Right atrium auricular region (tissue), 2 donors: ENCODE results near the gene ST6GALNAC4. TPM values are rescaled to one million over a fixed set of nuclear protein-coding genes. Genes with fewer than 3 reads are reported as not detected.

Experiments
- DNase-seq: peaks from one replicate; pipeline ENCODE4 v3.0.0-alpha.2; 2019; ENCODE audit warnings: low spot score
- H3K27ac ChIP-seq, 2 donors: fragments of 200-600 bp; sonication (generic); 1 replicate in 1 of 2; 2 replicates in 1 of 2; pipeline ENCODE4 v1.5.1; 2016 to 2019
- H3K27me3 ChIP-seq, 2 donors: fragments of 200-600 bp; sonication (generic); one replicate each; pipeline versions ENCODE4 v1.5.1 to v1.6.0; 2017 to 2019
- H3K36me3 ChIP-seq: fragments of 200-600 bp; sonication (generic); one replicate; pipeline ENCODE4 v1.5.1; 2016
- H3K4me1 ChIP-seq, 2 donors: fragments of 200-600 bp; sonication (generic); one replicate each; pipeline versions ENCODE4 v1.5.1 to v1.6.0; 2017 to 2019
- H3K4me3 ChIP-seq, 2 donors: fragments of 200-600 bp; sonication (generic); 1 replicate in 1 of 2; 2 replicates in 1 of 2; pipeline ENCODE4 v1.5.1; 2017 to 2019; ENCODE audit warnings: mild to moderate bottlenecking in 1 of 2, moderate library complexity in 1 of 2
- H3K9me3 ChIP-seq, 2 donors: fragments of 200-600 bp; sonication (generic); one replicate each; pipeline ENCODE4 v1.5.1; 2019
- total RNA-seq, 2 donors: library from RNA; depleted of rRNA; stranded (reverse); fragments of >200 nt; gene quantifications; one replicate each; pipeline ENCODE4 v1.1.0, GENCODE V29; 2016
- TF ChIP-seq, protein P1 (sequence below), 2 donors: fragments of 200-600 bp; sonication (generic); IDR thresholded peaks; one replicate each; pipeline ENCODE4 v1.5.1; 2019; ENCODE audit warnings: antibody characterized with exemption in 2 of 2

The ST6GALNAC4 gene
- total RNA-seq, 2 donors from 2014 or later = 31.7 to 59.0 TPM

DNA sequence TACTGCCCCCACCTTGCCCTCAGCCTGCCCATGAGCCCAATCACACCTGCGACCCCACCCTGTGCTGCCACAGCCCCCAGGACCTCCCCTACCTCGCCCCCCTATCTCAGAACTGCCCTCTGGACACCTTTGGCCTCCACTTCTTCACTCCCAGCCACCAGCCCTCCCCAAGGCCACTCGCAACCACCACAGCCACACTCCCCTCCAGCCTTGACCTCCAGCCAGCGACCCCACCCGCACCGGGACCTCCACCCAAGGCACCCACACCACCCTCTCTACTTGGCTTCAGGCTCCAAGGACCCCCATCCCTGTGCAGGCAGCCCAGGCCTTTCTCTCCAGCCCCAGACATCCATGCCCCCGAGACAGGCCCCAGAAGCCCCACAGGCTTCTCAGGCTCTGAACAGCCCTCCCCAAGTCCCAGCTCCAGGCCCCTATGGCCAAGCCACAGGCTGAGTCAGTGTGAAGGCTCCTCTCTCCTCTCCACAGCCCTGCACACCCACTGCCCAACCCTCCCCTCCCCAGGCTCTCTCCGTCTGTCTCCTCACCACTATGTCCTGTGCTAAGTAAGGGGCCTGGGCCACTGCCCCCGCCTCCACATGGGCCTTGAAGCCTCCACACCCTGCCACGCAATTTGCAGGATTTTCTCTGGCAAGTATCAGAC, 41.4 kb downstream of the ST6GALNAC4 start:
- DNase-seq = no peak
- Histone ChIP-seq H3K36me3 (peaks cover 29% of the 10 kb centered on the region), H3K4me3 (peak overlapping the region; percentile 76 to 77), H3K27me3 (no peaks in the 10 kb centered on the region), H3K27ac (peak overlapping the region; percentile 93 to 94), H3K9me3 (no peaks in the 10 kb centered on the region), H3K4me1 (peaks cover 2 to 61% of the 10 kb centered on the region in 2 donors)
- TF ChIP-seq, protein P1, sequence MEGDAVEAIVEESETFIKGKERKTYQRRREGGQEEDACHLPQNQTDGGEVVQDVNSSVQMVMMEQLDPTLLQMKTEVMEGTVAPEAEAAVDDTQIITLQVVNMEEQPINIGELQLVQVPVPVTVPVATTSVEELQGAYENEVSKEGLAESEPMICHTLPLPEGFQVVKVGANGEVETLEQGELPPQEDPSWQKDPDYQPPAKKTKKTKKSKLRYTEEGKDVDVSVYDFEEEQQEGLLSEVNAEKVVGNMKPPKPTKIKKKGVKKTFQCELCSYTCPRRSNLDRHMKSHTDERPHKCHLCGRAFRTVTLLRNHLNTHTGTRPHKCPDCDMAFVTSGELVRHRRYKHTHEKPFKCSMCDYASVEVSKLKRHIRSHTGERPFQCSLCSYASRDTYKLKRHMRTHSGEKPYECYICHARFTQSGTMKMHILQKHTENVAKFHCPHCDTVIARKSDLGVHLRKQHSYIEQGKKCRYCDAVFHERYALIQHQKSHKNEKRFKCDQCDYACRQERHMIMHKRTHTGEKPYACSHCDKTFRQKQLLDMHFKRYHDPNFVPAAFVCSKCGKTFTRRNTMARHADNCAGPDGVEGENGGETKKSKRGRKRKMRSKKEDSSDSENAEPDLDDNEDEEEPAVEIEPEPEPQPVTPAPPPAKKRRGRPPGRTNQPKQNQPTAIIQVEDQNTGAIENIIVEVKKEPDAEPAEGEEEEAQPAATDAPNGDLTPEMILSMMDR (IDR thresholded peaks at IDR 0.05) = no peak

DNA sequence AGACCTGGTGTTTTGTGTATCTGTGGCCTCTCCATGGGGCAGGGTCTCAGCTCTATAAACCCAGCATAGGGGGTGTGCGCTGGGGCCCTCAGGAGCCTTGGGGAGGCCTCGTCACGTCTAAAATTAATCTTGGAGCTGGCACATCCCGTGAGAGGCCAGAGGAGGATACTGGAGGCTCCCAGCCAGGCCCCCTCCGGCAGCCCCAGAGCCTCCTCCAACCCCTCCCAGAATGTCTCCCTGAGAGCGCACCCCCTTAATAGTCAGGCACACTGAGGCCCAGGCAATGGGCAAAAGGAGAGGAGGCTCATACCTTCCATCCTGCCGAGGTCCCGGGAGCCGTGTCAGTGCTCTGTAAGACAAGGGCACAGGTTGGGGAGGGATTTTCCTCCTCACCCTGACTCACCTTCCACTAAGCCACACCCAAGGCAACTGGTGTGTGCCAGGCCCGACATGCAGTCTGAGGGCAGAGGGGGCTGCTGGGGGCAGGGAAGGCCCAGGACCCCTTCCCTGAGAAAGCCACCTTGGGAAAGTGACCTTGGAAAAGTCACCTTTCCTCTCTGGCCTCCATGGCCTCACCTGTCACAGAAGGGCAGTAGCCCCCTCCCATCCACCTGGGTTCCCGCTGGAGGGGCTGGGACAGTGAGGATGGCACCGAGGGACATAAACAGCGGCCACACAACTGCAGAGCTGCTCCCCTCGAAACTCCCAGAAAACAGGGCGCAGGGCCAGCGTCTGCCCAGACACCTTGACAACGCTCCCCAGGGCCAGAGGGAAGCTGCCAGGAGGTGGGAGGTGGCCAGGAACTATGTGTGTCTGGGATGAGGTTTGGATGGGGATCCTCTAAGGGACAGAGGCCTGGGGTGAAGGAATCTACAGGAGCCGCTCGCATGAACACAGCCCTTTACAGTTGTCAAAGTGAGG, 42.3 kb downstream of the ST6GALNAC4 start:
- H3K4me3 ChIP-seq = peak overlapping the region; percentile 76 to 77
- no peak for DNase-seq

DNA sequence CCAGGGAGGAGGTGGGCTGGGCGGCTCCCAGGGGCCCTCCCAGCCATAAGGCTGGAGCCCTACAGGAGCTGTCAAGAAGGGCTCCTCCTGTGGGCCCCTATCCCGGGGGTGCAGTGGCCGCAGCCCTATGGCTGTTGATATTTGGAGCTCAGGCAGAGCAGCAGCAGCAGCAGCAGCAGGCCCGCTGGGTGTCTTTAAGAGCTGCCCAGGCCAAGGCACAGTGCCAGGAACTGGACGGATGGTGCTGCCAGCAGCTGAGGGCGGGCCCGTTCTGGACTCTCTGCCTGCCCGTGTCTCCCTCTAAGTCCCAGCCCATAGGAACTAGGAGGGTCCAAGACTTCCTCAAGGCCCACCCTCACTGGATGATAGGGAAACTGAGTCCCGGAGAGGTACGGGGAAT, 43.0 kb downstream of the ST6GALNAC4 start:
- H3K27me3 ChIP-seq = no peaks in the 10 kb centered on the region
- no peaks in the 10 kb centered on the region for H3K9me3 ChIP-seq
- H3K4me3 ChIP-seq = peak overlapping the region in 1 of 2 donors; percentile 77
- peaks cover 2 to 70% of the 10 kb centered on the region in 2 donors for H3K4me1 ChIP-seq
- TF ChIP-seq, protein P1 (IDR thresholded peaks at IDR 0.05) = no peak
- H3K27ac ChIP-seq = peak overlapping the region; percentile 93 to 94
- peak; percentile 88 for DNase-seq
- peaks cover 40% of the 10 kb centered on the region for H3K36me3 ChIP-seq

More for the DNA sequence above, 42.3 kb downstream of the ST6GALNAC4 start:
- Histone ChIP-seq H3K9me3 (no peaks in the 10 kb centered on the region), H3K4me1 (peaks cover 2 to 64% of the 10 kb centered on the region in 2 donors), H3K27ac (peak overlapping the region; percentile 93 to 94), H3K27me3 (no peaks in the 10 kb centered on the region), H3K36me3 (peaks cover 33% of the 10 kb centered on the region)
- TF ChIP-seq, protein P1 (IDR thresholded peaks at IDR 0.05) = no peak

DNA sequence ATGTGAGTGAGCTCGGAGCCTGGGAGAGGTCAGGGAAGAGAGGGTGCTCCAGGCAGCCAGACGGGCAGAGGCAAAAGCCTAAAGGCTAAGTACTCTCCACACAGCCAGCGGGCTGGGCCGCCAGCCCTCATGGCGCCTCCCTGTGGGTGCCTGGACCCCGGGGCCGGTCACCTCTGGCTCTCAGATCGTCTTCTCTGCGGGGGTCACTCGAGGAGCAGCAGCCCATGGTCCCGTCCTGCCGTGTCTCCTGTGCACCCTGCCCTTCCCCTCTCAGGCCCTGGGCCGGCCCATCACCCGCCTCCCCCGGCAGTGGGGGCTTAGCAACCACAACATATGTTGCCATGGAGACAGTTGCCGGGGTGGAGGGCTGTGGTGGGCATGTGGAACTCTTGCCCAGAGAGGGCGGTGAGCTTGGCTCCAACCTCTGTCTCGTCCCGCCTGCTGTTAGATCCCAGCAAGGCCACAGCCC, 43.6 kb downstream of the ST6GALNAC4 start:
- no peak for DNase-seq
- Histone ChIP-seq H3K36me3 (peaks cover 45% of the 10 kb centered on the region), H3K27ac (peak overlapping the region; percentile 93 to 94), H3K9me3 (no peaks in the 10 kb centered on the region), H3K27me3 (no peaks in the 10 kb centered on the region), H3K4me3 (peak overlapping the region in 1 of 2 donors; percentile 77), H3K4me1 (peaks cover 2 to 69% of the 10 kb centered on the region in 2 donors)
- TF ChIP-seq, protein P1 (IDR thresholded peaks at IDR 0.05) = no peak

DNA sequence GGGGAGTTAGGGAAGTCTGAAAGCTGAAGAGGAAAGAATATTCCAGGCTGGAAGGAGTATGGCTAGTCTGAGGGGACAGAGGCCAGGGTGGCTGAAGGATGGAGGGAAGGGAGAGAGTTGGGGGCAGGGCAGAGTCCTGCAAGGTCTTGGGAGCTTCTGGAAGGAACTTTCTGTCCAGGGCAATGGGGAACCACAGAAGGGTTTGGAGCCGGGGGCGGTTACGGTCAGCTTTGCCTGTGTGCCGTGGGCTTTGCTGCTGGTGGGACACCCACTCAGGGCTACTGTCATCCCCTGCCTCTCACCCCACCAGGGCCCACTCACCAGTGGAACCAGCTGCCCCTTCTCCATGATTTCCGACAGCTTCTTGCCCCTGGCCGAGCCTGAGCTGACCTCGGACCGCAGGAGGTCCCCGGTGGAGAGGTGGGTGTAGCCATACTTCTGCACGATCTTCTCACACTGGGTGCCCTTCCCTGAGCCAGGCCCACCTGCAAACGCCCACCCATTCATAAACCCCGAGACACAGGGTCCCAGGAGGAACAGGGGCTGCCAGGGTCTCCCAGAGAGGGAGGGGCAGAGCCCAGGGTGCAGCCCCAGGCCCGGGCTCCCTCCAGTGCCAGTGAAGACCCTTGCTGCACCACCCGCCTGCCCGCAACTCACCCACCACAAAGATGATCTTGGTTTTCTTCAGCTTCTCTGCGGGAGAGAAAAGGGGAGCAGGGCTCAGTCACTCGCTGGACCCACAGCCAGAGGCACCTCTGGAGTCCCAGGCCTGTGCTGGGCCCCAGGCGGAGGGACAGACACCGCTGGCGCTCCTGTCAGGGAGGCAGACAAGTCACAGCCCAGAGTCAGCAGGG, 44.2 kb downstream of the ST6GALNAC4 start:
- TF ChIP-seq, protein P1 (IDR thresholded peaks at IDR 0.05) = no peak
- DNase-seq = no peak
- Histone ChIP-seq H3K27me3 (no peaks in the 10 kb centered on the region), H3K4me3 (no peak overlapping the region), H3K4me1 (peaks cover 2 to 69% of the 10 kb centered on the region in 2 donors), H3K36me3 (peaks cover 51% of the 10 kb centered on the region), H3K9me3 (no peaks in the 10 kb centered on the region), H3K27ac (peak overlapping the region; percentile 93 to 94)
